ENCODE measurements around the gene CHP2. TPM values are rescaled to one million over a fixed set of nuclear protein-coding genes. Genes with fewer than 3 reads are reported as not detected.

The CHP2 gene
- polyA plus RNA-seq, 1 donor (not counting 4 experiments of a cell fraction or from before 2014, with no cell fraction given) = 0.20 TPM

GRCh38 chr16:23795378-23795777 is 40.6 kb downstream of the CHP2 start:
- H3K9ac ChIP-seq (ENCODE audit: control insufficient read depth, extremely low read depth, insufficient read depth, low read length) = no peak overlapping the region
- H3K9me3 ChIP-seq (ENCODE audit: control insufficient read depth, low read depth, low read length) = no peaks in the 10 kb centered on the region

DNA sequence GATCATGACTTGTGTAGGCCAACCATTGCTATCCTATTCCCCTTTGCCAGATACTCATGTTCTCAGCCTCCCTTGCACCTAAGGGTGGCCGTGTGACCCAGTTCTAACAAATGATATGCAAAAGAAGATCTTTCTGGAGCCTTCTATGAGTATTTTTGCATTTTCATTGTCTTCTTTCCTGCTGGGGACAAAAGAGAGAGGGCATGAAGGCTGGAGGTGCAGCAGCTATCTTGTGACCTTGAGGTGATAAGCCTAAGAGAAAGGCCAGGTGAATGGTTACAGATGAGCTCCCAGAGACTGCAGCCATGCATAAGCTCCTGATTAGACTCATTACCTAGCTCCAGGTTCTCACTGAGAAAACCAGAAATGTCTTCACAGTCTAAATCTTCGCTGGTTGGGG is 42.1 kb downstream of the CHP2 start:
- Histone ChIP-seq H4K20me1 (ENCODE audit: control insufficient read depth, extremely low read depth, insufficient read depth, low read length) (no peaks in the 10 kb centered on the region), H3K27ac (ENCODE audit: control insufficient read depth, insufficient read depth, low read length) (no peak overlapping the region), H3K27me3 (ENCODE audit: control insufficient read depth, extremely low read depth, insufficient read depth, low read length) (no peaks in the 10 kb centered on the region), H2AFZ (ENCODE audit: control insufficient read depth, low read length) (no peak overlapping the region), H3K9me1 (ENCODE audit: control insufficient read depth, extremely low read depth, insufficient read depth, low read length) (no peaks in the 10 kb centered on the region), H3K4me1 (ENCODE audit: control insufficient read depth, extremely low read depth, insufficient read depth, low read length) (no peaks in the 10 kb centered on the region), H3K4me2 (ENCODE audit: control insufficient read depth, extremely low read depth, insufficient read depth, low read depth, low read length) (no peak overlapping the region), H3K36me3 (ENCODE audit: control insufficient read depth in 2 of 2, extremely low read depth in 1 of 2, insufficient read depth in 2 of 2, low read length in 2 of 2) (no peaks in the 10 kb centered on the region), H3K79me2 (ENCODE audit: control insufficient read depth, insufficient read depth, low read length) (no peaks in the 10 kb centered on the region), H3K9me3 (ENCODE audit: control insufficient read depth, low read depth, low read length) (no peaks in the 10 kb centered on the region), H3K4me3 (ENCODE audit: control insufficient read depth in 2 of 3, extremely low read depth in 1 of 3, insufficient read depth in 2 of 3, low read depth in 1 of 3, low read length in 3 of 3) (no peak overlapping the region), H3K9ac (ENCODE audit: control insufficient read depth, extremely low read depth, insufficient read depth, low read length) (no peak overlapping the region)
- DNase-seq (ENCODE audit: low read depth, low spot score) = no peak
- dilution Hi-C loops (cut with MboI; ENCODE audit: extremely low pct_ligation_motif_present, low sequenced_read_pairs) = no loop called here
- no peak for TF ChIP-seq CTCF (optimal IDR thresholded peaks at IDR 0.05 in 1 of 3, IDR thresholded peaks at IDR 0.05 in 1 of 3, conservative IDR thresholded peaks at IDR 0.05 in 1 of 3; ENCODE audit: extremely low read depth in 1 of 3, insufficient read depth in 2 of 3, low read length in 3 of 3)
- TF ChIP-seq EZH2 (IDR thresholded peaks at IDR 0.05; ENCODE audit: low read length) = no peak
- no peak for FAIRE-seq

More at GRCh38 chr16:23795378-23795777, 40.6 kb downstream of the CHP2 start:
- no peak for TF ChIP-seq CTCF (optimal IDR thresholded peaks at IDR 0.05 in 1 of 3, IDR thresholded peaks at IDR 0.05 in 1 of 3, conservative IDR thresholded peaks at IDR 0.05 in 1 of 3; ENCODE audit: extremely low read depth in 1 of 3, insufficient read depth in 2 of 3, low read length in 3 of 3)
- TF ChIP-seq EZH2 (IDR thresholded peaks at IDR 0.05; ENCODE audit: low read length) = no peak
- Histone ChIP-seq H3K9me1 (ENCODE audit: control insufficient read depth, extremely low read depth, insufficient read depth, low read length) (no peaks in the 10 kb centered on the region), H3K4me2 (ENCODE audit: control insufficient read depth, extremely low read depth, insufficient read depth, low read depth, low read length) (no peak overlapping the region), H3K27ac (ENCODE audit: control insufficient read depth, insufficient read depth, low read length) (no peak overlapping the region), H3K27me3 (ENCODE audit: control insufficient read depth, extremely low read depth, insufficient read depth, low read length) (no peaks in the 10 kb centered on the region), H4K20me1 (ENCODE audit: control insufficient read depth, extremely low read depth, insufficient read depth, low read length) (no peaks in the 10 kb centered on the region), H3K4me3 (ENCODE audit: control insufficient read depth in 2 of 3, extremely low read depth in 1 of 3, insufficient read depth in 2 of 3, low read depth in 1 of 3, low read length in 3 of 3) (no peak overlapping the region), H3K4me1 (ENCODE audit: control insufficient read depth, extremely low read depth, insufficient read depth, low read length) (no peaks in the 10 kb centered on the region), H3K36me3 (ENCODE audit: control insufficient read depth in 2 of 2, extremely low read depth in 1 of 2, insufficient read depth in 2 of 2, low read length in 2 of 2) (no peaks in the 10 kb centered on the region), H2AFZ (ENCODE audit: control insufficient read depth, low read length) (no peak overlapping the region), H3K79me2 (ENCODE audit: control insufficient read depth, insufficient read depth, low read length) (no peaks in the 10 kb centered on the region)
- no peak for DNase-seq (ENCODE audit: low read depth, low spot score)
- FAIRE-seq = no peak
- dilution Hi-C loops (cut with MboI; ENCODE audit: extremely low pct_ligation_motif_present, low sequenced_read_pairs) = no loop called here
